ENCODE data around the gene MEI1. TPM values are rescaled to one million over a fixed set of nuclear protein-coding genes. Genes with fewer than 3 reads are reported as not detected.

Gene MEI1
- polyA plus RNA-seq, 1 donor from 2014 or later: not detected

DNA sequence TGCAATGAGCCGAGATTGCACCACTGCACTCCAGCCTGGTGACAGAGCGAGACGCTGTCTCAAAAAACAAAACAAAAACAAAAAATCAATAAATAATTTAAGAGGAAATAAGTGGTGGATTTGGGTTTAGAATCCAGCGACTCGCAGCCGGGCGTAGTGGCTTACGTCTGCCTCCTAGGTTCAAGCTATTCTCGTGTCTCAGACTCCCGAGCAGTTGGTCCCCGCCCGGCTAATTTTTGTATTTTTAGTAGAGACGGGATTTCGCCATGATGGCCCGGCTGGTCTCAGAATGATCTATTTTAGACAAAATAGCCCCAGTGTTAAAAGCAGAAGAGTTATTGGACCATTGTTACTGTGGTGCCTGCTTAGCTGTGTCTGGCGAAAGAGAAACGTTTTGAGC is 40.4 kb upstream of the MEI1 start:
- H3K9ac ChIP-seq (ENCODE audit: low read length): no peak overlapping the region
- no peaks in the 10 kb centered on the region for H3K79me2 ChIP-seq (replicated peaks; ENCODE audit: insufficient read depth, low read length)
- no peak overlapping the region for H3K27ac ChIP-seq (ENCODE audit: low read length)
- H2AFZ ChIP-seq (ENCODE audit: low read depth, low read length): no peak overlapping the region
- TF ChIP-seq MXI1 (conservative IDR thresholded peaks at IDR 0.05; ENCODE audit: poor library complexity, severe bottlenecking): no peak
- TF ChIP-seq, protein P1, sequence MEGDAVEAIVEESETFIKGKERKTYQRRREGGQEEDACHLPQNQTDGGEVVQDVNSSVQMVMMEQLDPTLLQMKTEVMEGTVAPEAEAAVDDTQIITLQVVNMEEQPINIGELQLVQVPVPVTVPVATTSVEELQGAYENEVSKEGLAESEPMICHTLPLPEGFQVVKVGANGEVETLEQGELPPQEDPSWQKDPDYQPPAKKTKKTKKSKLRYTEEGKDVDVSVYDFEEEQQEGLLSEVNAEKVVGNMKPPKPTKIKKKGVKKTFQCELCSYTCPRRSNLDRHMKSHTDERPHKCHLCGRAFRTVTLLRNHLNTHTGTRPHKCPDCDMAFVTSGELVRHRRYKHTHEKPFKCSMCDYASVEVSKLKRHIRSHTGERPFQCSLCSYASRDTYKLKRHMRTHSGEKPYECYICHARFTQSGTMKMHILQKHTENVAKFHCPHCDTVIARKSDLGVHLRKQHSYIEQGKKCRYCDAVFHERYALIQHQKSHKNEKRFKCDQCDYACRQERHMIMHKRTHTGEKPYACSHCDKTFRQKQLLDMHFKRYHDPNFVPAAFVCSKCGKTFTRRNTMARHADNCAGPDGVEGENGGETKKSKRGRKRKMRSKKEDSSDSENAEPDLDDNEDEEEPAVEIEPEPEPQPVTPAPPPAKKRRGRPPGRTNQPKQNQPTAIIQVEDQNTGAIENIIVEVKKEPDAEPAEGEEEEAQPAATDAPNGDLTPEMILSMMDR (IDR thresholded peaks at IDR 0.05; ENCODE audit: poor library complexity, severe bottlenecking): no peak
- TF ChIP-seq TAF1 (IDR thresholded peaks at IDR 0.05; ENCODE audit: low read depth): no peak
- TF ChIP-seq EZH2 (IDR thresholded peaks at IDR 0.05; ENCODE audit: borderline replicate concordance, insufficient read depth, low read length, poor library complexity, severe bottlenecking): no peak
- TF ChIP-seq RAD21 (conservative IDR thresholded peaks at IDR 0.05): no peak
- TF ChIP-seq, protein P2, sequence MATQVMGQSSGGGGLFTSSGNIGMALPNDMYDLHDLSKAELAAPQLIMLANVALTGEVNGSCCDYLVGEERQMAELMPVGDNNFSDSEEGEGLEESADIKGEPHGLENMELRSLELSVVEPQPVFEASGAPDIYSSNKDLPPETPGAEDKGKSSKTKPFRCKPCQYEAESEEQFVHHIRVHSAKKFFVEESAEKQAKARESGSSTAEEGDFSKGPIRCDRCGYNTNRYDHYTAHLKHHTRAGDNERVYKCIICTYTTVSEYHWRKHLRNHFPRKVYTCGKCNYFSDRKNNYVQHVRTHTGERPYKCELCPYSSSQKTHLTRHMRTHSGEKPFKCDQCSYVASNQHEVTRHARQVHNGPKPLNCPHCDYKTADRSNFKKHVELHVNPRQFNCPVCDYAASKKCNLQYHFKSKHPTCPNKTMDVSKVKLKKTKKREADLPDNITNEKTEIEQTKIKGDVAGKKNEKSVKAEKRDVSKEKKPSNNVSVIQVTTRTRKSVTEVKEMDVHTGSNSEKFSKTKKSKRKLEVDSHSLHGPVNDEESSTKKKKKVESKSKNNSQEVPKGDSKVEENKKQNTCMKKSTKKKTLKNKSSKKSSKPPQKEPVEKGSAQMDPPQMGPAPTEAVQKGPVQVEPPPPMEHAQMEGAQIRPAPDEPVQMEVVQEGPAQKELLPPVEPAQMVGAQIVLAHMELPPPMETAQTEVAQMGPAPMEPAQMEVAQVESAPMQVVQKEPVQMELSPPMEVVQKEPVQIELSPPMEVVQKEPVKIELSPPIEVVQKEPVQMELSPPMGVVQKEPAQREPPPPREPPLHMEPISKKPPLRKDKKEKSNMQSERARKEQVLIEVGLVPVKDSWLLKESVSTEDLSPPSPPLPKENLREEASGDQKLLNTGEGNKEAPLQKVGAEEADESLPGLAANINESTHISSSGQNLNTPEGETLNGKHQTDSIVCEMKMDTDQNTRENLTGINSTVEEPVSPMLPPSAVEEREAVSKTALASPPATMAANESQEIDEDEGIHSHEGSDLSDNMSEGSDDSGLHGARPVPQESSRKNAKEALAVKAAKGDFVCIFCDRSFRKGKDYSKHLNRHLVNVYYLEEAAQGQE (IDR thresholded peaks at IDR 0.05; ENCODE audit: borderline replicate concordance): no peak
- no peak for TF ChIP-seq POLR2AphosphoS5 (IDR thresholded peaks at IDR 0.05)
- no peak for TF ChIP-seq EP300 (conservative IDR thresholded peaks at IDR 0.05; ENCODE audit: poor library complexity, severe bottlenecking)
- no peak for TF ChIP-seq SMC3 (conservative IDR thresholded peaks at IDR 0.05; ENCODE audit: poor library complexity)
- no peaks in the 10 kb centered on the region for H3F3A ChIP-seq (ENCODE audit: insufficient read depth, low read length, poor library complexity, severe bottlenecking)
- H4K20me1 ChIP-seq (ENCODE audit: insufficient read depth): no peaks in the 10 kb centered on the region
- H3K9me3 ChIP-seq (ENCODE audit: low read length): no peaks in the 10 kb centered on the region
- peaks cover 7% of the 10 kb centered on the region for H3K36me3 ChIP-seq (ENCODE audit: insufficient read depth, low read length)
- H3K27me3 ChIP-seq (ENCODE audit: insufficient read depth, low read depth, low read length): no peaks in the 10 kb centered on the region
- no peak overlapping the region for H3K4me2 ChIP-seq (ENCODE audit: low read length)
- H3K4me3 ChIP-seq (ENCODE audit: low read length): no peak overlapping the region
- no peaks in the 10 kb centered on the region for H3K9me2 ChIP-seq (ENCODE audit: insufficient read depth, low read length)

DNA sequence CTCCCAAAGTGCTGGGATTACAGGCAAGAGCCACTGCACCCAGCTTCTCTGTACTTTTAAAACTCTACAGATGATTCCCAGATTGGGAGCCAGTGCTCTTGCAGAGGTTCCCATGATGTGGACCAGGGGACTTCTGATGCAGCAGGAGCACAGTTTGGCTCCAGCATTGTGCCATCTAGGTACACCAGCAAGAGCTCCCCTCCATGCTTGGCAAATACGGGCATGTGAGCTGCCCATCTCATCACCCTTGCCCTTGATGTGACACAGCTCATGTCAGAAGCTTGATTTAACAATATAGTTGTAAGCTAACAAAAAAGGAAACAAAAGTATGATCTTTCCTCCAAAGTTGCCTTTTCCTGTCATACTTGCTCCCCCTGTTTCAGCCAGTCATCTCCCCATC is 39.4 kb upstream of the MEI1 start:
- H3K79me2 ChIP-seq (replicated peaks; ENCODE audit: insufficient read depth, low read length): no peaks in the 10 kb centered on the region
- H4K20me1 ChIP-seq (ENCODE audit: insufficient read depth): no peaks in the 10 kb centered on the region
- H3K36me3 ChIP-seq (ENCODE audit: insufficient read depth, low read length): peaks cover 7% of the 10 kb centered on the region
- no peak overlapping the region for H2AFZ ChIP-seq (ENCODE audit: low read depth, low read length)
- no peak overlapping the region for H3K4me2 ChIP-seq (ENCODE audit: low read length)
- H3K4me3 ChIP-seq (ENCODE audit: low read length): no peak overlapping the region
- H3K27me3 ChIP-seq (ENCODE audit: insufficient read depth, low read depth, low read length): no peaks in the 10 kb centered on the region
- H3K9ac ChIP-seq (ENCODE audit: low read length): no peak overlapping the region
- TF ChIP-seq TAF1 (IDR thresholded peaks at IDR 0.05; ENCODE audit: low read depth) (no peak), EP300 (conservative IDR thresholded peaks at IDR 0.05; ENCODE audit: poor library complexity, severe bottlenecking) (no peak), EZH2 (IDR thresholded peaks at IDR 0.05; ENCODE audit: borderline replicate concordance, insufficient read depth, low read length, poor library complexity, severe bottlenecking) (no peak), MXI1 (conservative IDR thresholded peaks at IDR 0.05; ENCODE audit: poor library complexity, severe bottlenecking) (no peak), RAD21 (conservative IDR thresholded peaks at IDR 0.05) (no peak), POLR2AphosphoS5 (IDR thresholded peaks at IDR 0.05) (no peak), SMC3 (conservative IDR thresholded peaks at IDR 0.05; ENCODE audit: poor library complexity) (no peak)
- TF ChIP-seq, protein P1 (IDR thresholded peaks at IDR 0.05; ENCODE audit: poor library complexity, severe bottlenecking): no peak
- TF ChIP-seq, protein P2 (IDR thresholded peaks at IDR 0.05; ENCODE audit: borderline replicate concordance): no peak
- no peaks in the 10 kb centered on the region for H3K9me2 ChIP-seq (ENCODE audit: insufficient read depth, low read length)
- no peak overlapping the region for H3K27ac ChIP-seq (ENCODE audit: low read length)
- no peaks in the 10 kb centered on the region for H3K9me3 ChIP-seq (ENCODE audit: low read length)
- H3F3A ChIP-seq (ENCODE audit: insufficient read depth, low read length, poor library complexity, severe bottlenecking): no peaks in the 10 kb centered on the region
